Transverse colon (tissue), 4 donors: ENCODE measurements around the gene B4GALNT4. TPM values are rescaled to one million over a fixed set of nuclear protein-coding genes. Genes with fewer than 3 reads are reported as not detected.

ENCODE experiments used
- DNase-seq: peaks from one replicate; pipeline ENCODE4 v3.0.0-alpha.2; 2019
- H3K27ac ChIP-seq, 4 donors: fragments of 200-600 bp; sonication (generic); 2 replicates each; pipeline ENCODE4 v1.5.1; 2016 to 2018; ENCODE audit warnings: inconsistent platforms in 4 of 4
- H3K27me3 ChIP-seq: fragments of 200-600 bp; sonication (generic); 2 replicates; pipeline ENCODE4 v1.5.1; 2017; ENCODE audit warnings: inconsistent platforms
- H3K36me3 ChIP-seq, 4 donors: fragments of 200-600 bp; sonication (generic); 2 replicates each; pipeline ENCODE4 v1.5.1; 2017 to 2019; ENCODE audit warnings: inconsistent platforms in 4 of 4
- H3K4me1 ChIP-seq, 4 donors: fragments of 200-600 bp; sonication (generic); 2 replicates each; pipeline ENCODE4 v1.5.1; 2017 to 2020; ENCODE audit warnings: inconsistent platforms in 4 of 4
- H3K4me3 ChIP-seq, 4 donors: fragments of 200-600 bp; sonication (generic); 1 replicate in 1 of 4; 2 replicates in 3 of 4; pipeline versions ENCODE4 v1.5.1 to v1.6.1; 2017 to 2019; ENCODE audit warnings: inconsistent platforms in 4 of 4
- H3K9me3 ChIP-seq, 2 donors: fragments of 200-600 bp; sonication (generic); 2 replicates each; pipeline ENCODE4 v1.5.1; 2017 to 2019; ENCODE audit warnings: inconsistent platforms in 2 of 2
- CTCF ChIP-seq, 5 experiments: fragments of 200-600 bp in 3 of 5; fragments of 450-650 bp in 2 of 5; sonication (generic) in 3 of 5; IDR thresholded peaks; 1 replicate in 2 of 5; 2 replicates in 3 of 5; pipeline ENCODE4 v1.5.1; 2016 to 2017; ENCODE audit warnings: antibody characterized with exemption in 5 of 5, inconsistent platforms in 3 of 5, mild to moderate bottlenecking in 2 of 5, moderate library complexity in 1 of 5
- EP300 ChIP-seq: sonication (generic); formaldehyde crosslinking; IDR thresholded peaks from one replicate; pipeline ENCODE4 v1.6.1; 2017; ENCODE audit warnings: antibody characterized with exemption, low read depth
- POLR2A ChIP-seq: fragments of 450-650 bp; IDR thresholded peaks from one replicate; pipeline ENCODE4 v1.6.1; 2016; ENCODE audit warnings: antibody characterized with exemption, mild to moderate bottlenecking, moderate library complexity
- POLR2AphosphoS5 ChIP-seq, 3 donors: sonication (generic); formaldehyde crosslinking; IDR thresholded peaks; one replicate each; pipeline ENCODE4 v1.6.1; 2016; ENCODE audit warnings: antibody characterized with exemption in 3 of 3
- WGBS, 2 donors: methylation state at CpG; one replicate each; pipeline ENCODE4 v1.1.5; 2018; ENCODE audit warnings: low coverage in 1 of 2; 5-methylcytosine and 5-hydroxymethylcytosine counted together
- in situ Hi-C, 4 donors: fragments of 200-750 bp; cut with MboI; loops; one replicate each; pipeline versions ENCODE4 v1.15.0 to v1.15.1; 2017; ENCODE audit warnings: low sequenced_read_pairs in 3 of 4, low pct_ligation_motif_present in 1 of 4, low pct_unique_long_range_greater_than_20kb in 1 of 4
- intact Hi-C: fragments of 100-400 bp; cut with DNase I; formaldehyde crosslinking; loops from one replicate; pipeline ENCODE4 v1.15.1; 2023; ENCODE audit warnings: low total_unique reads
- total RNA-seq, 4 donors: library from RNA; depleted of rRNA; stranded (reverse); fragments of >200 nt; gene quantifications; one replicate each; pipeline ENCODE4 v1.1.0, GENCODE V29; 2016

B4GALNT4 gene
- total RNA-seq, 4 donors from 2014 or later: 0.82 to 3.0 (median 1.3) TPM; not detected in 1

- no peaks in the 10 kb centered on the region for H3K27me3 ChIP-seq
- intact Hi-C loops (loop anchor here (10.0 kb wide), 1 partner anchor 67 kb away; the partner anchor contains the start of gene ANO9), in situ Hi-C loops (no loop called here)
- no peak for DNase-seq
- H3K9me3 ChIP-seq: no peaks in the 10 kb centered on the region
- no peak overlapping the region for H3K4me3 ChIP-seq
- WGBS, 2 donors: 89 to 90% methylated on average over 8 to 37 of the region's 44 CpGs
- H3K36me3 ChIP-seq: no peaks in the 10 kb centered on the region
- no peak overlapping the region for H3K27ac ChIP-seq
- no peaks in the 10 kb centered on the region for H3K4me1 ChIP-seq
- TF ChIP-seq POLR2A (no peak), EP300 (no peak), POLR2AphosphoS5 (IDR thresholded peaks at IDR 0.05) (no peak), CTCF (IDR thresholded peaks at IDR 0.05) (no peak)
Measured at GRCh38 chr11:377174-377865, 8.0 kb downstream of the B4GALNT4 start.

GRCh38 chr11:377883-378500, 8.7 kb downstream of the B4GALNT4 start:
- intact Hi-C loops (loop anchor here (10.0 kb wide), 1 partner anchor 67 kb away; the partner anchor contains the start of gene ANO9), in situ Hi-C loops (no loop called here)
- Histone ChIP-seq H3K4me1 (no peaks in the 10 kb centered on the region), H3K36me3 (no peaks in the 10 kb centered on the region), H3K9me3 (no peaks in the 10 kb centered on the region), H3K4me3 (no peak overlapping the region), H3K27me3 (no peaks in the 10 kb centered on the region), H3K27ac (no peak overlapping the region)
- TF ChIP-seq EP300: no peak
- no peak for TF ChIP-seq POLR2AphosphoS5 (IDR thresholded peaks at IDR 0.05)
- TF ChIP-seq CTCF (IDR thresholded peaks at IDR 0.05): no peak
- TF ChIP-seq POLR2A: no peak
- no peak for DNase-seq
- 70% methylated on average over 11 of the region's 11 CpGs; no CpG with 5 or more reads in 1 of the 2 donors for WGBS, 2 donors

GRCh38 chr11:379205-380094, 10.2 kb downstream of the B4GALNT4 start:
- no peaks in the 10 kb centered on the region for H3K36me3 ChIP-seq
- WGBS, 2 donors: 94% methylated on average over 87 of the region's 87 CpGs; no CpG with 5 or more reads in 1 of the 2 donors

More at GRCh38 chr11:379205-380094, 10.2 kb downstream of the B4GALNT4 start:
- H3K27me3 ChIP-seq: no peaks in the 10 kb centered on the region
- no peak for DNase-seq
- H3K27ac ChIP-seq: no peak overlapping the region
- H3K9me3 ChIP-seq: no peaks in the 10 kb centered on the region
- no peaks in the 10 kb centered on the region for H3K4me1 ChIP-seq
- no peak overlapping the region for H3K4me3 ChIP-seq
- intact Hi-C loops (loop anchor here (1.0 to 10.0 kb wide), 2 partner anchors 65 to 111 kb away; partner anchors contain the start of gene ANO9), in situ Hi-C loops (no loop called here)
- TF ChIP-seq EP300: no peak
- no peak for TF ChIP-seq POLR2AphosphoS5 (IDR thresholded peaks at IDR 0.05)
- TF ChIP-seq CTCF (IDR thresholded peaks at IDR 0.05): no peak
- no peak for TF ChIP-seq POLR2A
